SK-N-SH (cell line): ENCODE results near the gene IGFBPL1. TPM values are rescaled to one million over a fixed set of nuclear protein-coding genes. Genes with fewer than 3 reads are reported as not detected.

Experiments
- CTCF ChIA-PET: fragments of 300-600, 350-600 bp; formaldehyde crosslinking; extraction: SDS; loops from one replicate; lab custom pipeline; 2021; lab: Yijun Ruan, JAX
- POLR2A ChIA-PET: fragments of 350-600 bp; sonication (Branson Sonifier 250); formaldehyde crosslinking; extraction: SDS; loops from one replicate; lab custom pipeline; 2020; ENCODE audit warnings: antibody characterized with exemption, inconsistent platforms; lab: Yijun Ruan, JAX
- DNase-seq: peaks from one replicate; pipeline ENCODE4 v3.0.0; 2012
- H2AFZ ChIP-seq: fragments of 200-600 bp; sonication (generic); 2 replicates; pipeline ENCODE4 v1.8.1; 2016; ENCODE audit warnings: antibody characterized with exemption, mild to moderate bottlenecking, low read depth
- H3F3A ChIP-seq: fragments of 200-600 bp; sonication (generic); replicated peaks from 2 replicates; pipeline ENCODE3; 2016; ENCODE audit warnings: antibody characterized with exemption, mild to moderate bottlenecking; ENCODE audit not compliant: insufficient read depth
- H3K27ac ChIP-seq, 2 experiments: fragments of 200-500 bp in 1 of 2; fragments of 200-600 bp in 1 of 2; sonication (Bioruptor generic) in 1 of 2; sonication (generic), shearing (Covaris generic) in 1 of 2; 2 replicates each; pipeline versions ENCODE4 v1.5.1 to v1.6.1; 2014 to 2016; ENCODE audit warnings: low read depth in 2 of 2, inconsistent platforms in 1 of 2, low read length in 1 of 2, mild to moderate bottlenecking in 1 of 2, mixed read lengths in 1 of 2
- H3K27me3 ChIP-seq: fragments of 200-600 bp; sonication (generic), shearing (Covaris generic); 2 replicates; pipeline ENCODE4 v1.6.1; 2016; ENCODE audit warnings: mixed run types; ENCODE audit not compliant: insufficient read depth
- H3K36me3 ChIP-seq, 2 experiments: fragments of 200-500 bp in 1 of 2; fragments of 200-600 bp in 1 of 2; sonication (Bioruptor generic) in 1 of 2; sonication (generic) in 1 of 2; replicated peaks in 1 of 2; 2 replicates each; pipeline versions ENCODE3 to v1.5.1; 2014 to 2016; ENCODE audit warnings: low read length in 1 of 2, mild to moderate bottlenecking in 1 of 2; ENCODE audit not compliant: insufficient read depth in 2 of 2, control insufficient read depth in 1 of 2
- H3K4me1 ChIP-seq, 2 experiments: fragments of 200-500 bp in 1 of 2; fragments of 200-600 bp in 1 of 2; sonication (Bioruptor generic) in 1 of 2; sonication (generic), shearing (Covaris generic) in 1 of 2; 2 replicates each; pipeline versions ENCODE4 v1.5.1 to v1.6.1; 2014 to 2016; ENCODE audit warnings: low read depth in 1 of 2, low read length in 1 of 2, mixed run types in 1 of 2; ENCODE audit not compliant: insufficient read depth in 2 of 2, control insufficient read depth in 1 of 2
- H3K4me2 ChIP-seq: fragments of 200-600 bp; sonication (generic), shearing (Covaris generic); 2 replicates; pipeline ENCODE4 v1.6.1; 2017; ENCODE audit warnings: mixed run types
- H3K4me3 ChIP-seq, 2 experiments: fragments of 200-500 bp in 1 of 2; fragments of 200-600 bp in 1 of 2; sonication (Bioruptor generic) in 1 of 2; sonication (generic), shearing (Covaris generic) in 1 of 2; 2 replicates each; pipeline versions ENCODE4 v1.5.1 to v1.8.1; 2014 to 2016; ENCODE audit warnings: low read depth in 2 of 2, inconsistent platforms in 1 of 2, low read length in 1 of 2, mild to moderate bottlenecking in 1 of 2, mixed read lengths in 1 of 2, moderate library complexity in 1 of 2
- H3K79me2 ChIP-seq: fragments of 200-600 bp; sonication (generic); 2 replicates; pipeline ENCODE4 v1.8.1; 2017; ENCODE audit warnings: mild to moderate bottlenecking; ENCODE audit not compliant: insufficient read depth
- H3K9ac ChIP-seq: fragments of 200-600 bp; sonication (generic); 2 replicates; pipeline ENCODE4 v1.6.1; 2017; ENCODE audit warnings: mixed run types
- H3K9me2 ChIP-seq: fragments of 200-600 bp; sonication (generic); 2 replicates; pipeline ENCODE4 v1.6.1; 2017; ENCODE audit warnings: mixed run types
- H3K9me3 ChIP-seq: fragments of 200-600 bp; sonication (generic); 2 replicates; pipeline ENCODE4 v1.6.1; 2017; ENCODE audit warnings: mixed run types, mild to moderate bottlenecking, moderate library complexity
- H4K20me1 ChIP-seq: fragments of 200-600 bp; sonication (generic); 2 replicates; pipeline ENCODE4 v1.6.1; 2017; ENCODE audit warnings: mild to moderate bottlenecking, mixed run types; ENCODE audit not compliant: insufficient read depth
- CHD2 ChIP-seq: fragments of 150-350 bp; IDR thresholded peaks from 2 replicates; pipeline ENCODE4 v1.6.1; 2018; ENCODE audit warnings: low read length; ENCODE audit not compliant: partially characterized antibody
- EP300 ChIP-seq, 2 experiments: IDR thresholded peaks; 2 replicates each; pipeline versions ENCODE4 v1.4.0 to v1.6.1; 2012; ENCODE audit warnings: borderline replicate concordance in 1 of 2, low read depth in 1 of 2, low read length in 1 of 2
- FOXJ3 ChIP-seq: sonication (generic); formaldehyde crosslinking; IDR thresholded peaks from 2 replicates; pipeline ENCODE4 v1.5.1; 2020; ENCODE audit warnings: mild to moderate bottlenecking, missing genetic modification reagents
- FOXM1 ChIP-seq: IDR thresholded peaks from 2 replicates; pipeline ENCODE4 v1.4.0; 2012; ENCODE audit warnings: low read depth, mild to moderate bottlenecking
- GABPA ChIP-seq: IDR thresholded peaks from 2 replicates; pipeline ENCODE4 v1.4.0; 2012; ENCODE audit warnings: low read depth, mild to moderate bottlenecking
- GATA2 ChIP-seq: sonication (generic); formaldehyde crosslinking; IDR thresholded peaks from 2 replicates; pipeline ENCODE4 v1.5.0; 2020; ENCODE audit warnings: mild to moderate bottlenecking, missing genetic modification reagents
- JUND ChIP-seq: IDR thresholded peaks from 2 replicates; pipeline ENCODE4 v1.4.0; 2012
- MXI1 ChIP-seq: IDR thresholded peaks from 2 replicates; pipeline ENCODE4 v1.6.1; 2012; ENCODE audit warnings: mild to moderate bottlenecking, low read depth, low read length, improper control_type of control experiment
- NFIC ChIP-seq: IDR thresholded peaks from 2 replicates; pipeline ENCODE4 v1.4.0; 2012; ENCODE audit warnings: borderline replicate concordance
- POLR2AphosphoS5 ChIP-seq: IDR thresholded peaks from 2 replicates; pipeline ENCODE4 v1.6.1; 2012; ENCODE audit warnings: low read depth, low read length
- RAD21 ChIP-seq: IDR thresholded peaks from 2 replicates; pipeline ENCODE4 v1.6.1; 2012; ENCODE audit warnings: mild to moderate bottlenecking, low read length
- RCOR1 ChIP-seq: fragments of 150-350 bp; IDR thresholded peaks from 2 replicates; pipeline ENCODE4 v1.6.1; 2017; ENCODE audit warnings: antibody characterized with exemption, low read length
- RFX5 ChIP-seq: IDR thresholded peaks from 2 replicates; pipeline ENCODE4 v1.6.1; 2012; ENCODE audit warnings: mild to moderate bottlenecking, improper control_type of control experiment, low read length
- SMC3 ChIP-seq: IDR thresholded peaks from 2 replicates; pipeline ENCODE4 v1.6.1; 2012; ENCODE audit warnings: low read depth, low read length, improper control_type of control experiment
- TCF12 ChIP-seq: IDR thresholded peaks from 2 replicates; pipeline ENCODE4 v1.4.0; 2012
- WGBS: methylation state at CpG from one replicate; pipeline ENCODE4 v1.1.6; 2017; ENCODE audit warnings: low lambda C conversion rate; 5-methylcytosine and 5-hydroxymethylcytosine counted together
- polyA plus RNA-seq, 3 experiments: library from polyadenylated mRNA; depleted of rRNA; stranded (reverse); fragments of >200 nt; gene quantifications; 2 replicates each; pipeline ENCODE4 v1.2.3, GENCODE V29; 2012
- TF ChIP-seq, protein P1 (sequence below): IDR thresholded peaks from 2 replicates; pipeline ENCODE4 v1.4.0; 2012; ENCODE audit warnings: low read depth, borderline replicate concordance
- TF ChIP-seq, protein P2 (sequence below): fragments of 150-350 bp; IDR thresholded peaks from 2 replicates; pipeline ENCODE4 v1.6.1; 2016; ENCODE audit warnings: mild to moderate bottlenecking, low read depth, low read length
- TF ChIP-seq, protein P3 (sequence below): fragments of 150-350 bp; IDR thresholded peaks from 2 replicates; pipeline ENCODE4 v1.6.1; 2017; ENCODE audit warnings: antibody characterized with exemption, low read length, low read depth, borderline replicate concordance
- TF ChIP-seq, protein P4 (sequence below): IDR thresholded peaks from 2 replicates; pipeline ENCODE4; 2012
- TF ChIP-seq, protein P5 (sequence below): IDR thresholded peaks from 2 replicates; pipeline ENCODE4 v1.6.1; 2012; ENCODE audit warnings: mild to moderate bottlenecking, low read depth, low read length, moderate library complexity

IGFBPL1 gene
- polyA plus RNA-seq, 1 of the 3 experiments (the other 2 are of a cell fraction): 0.41 TPM

DNA sequence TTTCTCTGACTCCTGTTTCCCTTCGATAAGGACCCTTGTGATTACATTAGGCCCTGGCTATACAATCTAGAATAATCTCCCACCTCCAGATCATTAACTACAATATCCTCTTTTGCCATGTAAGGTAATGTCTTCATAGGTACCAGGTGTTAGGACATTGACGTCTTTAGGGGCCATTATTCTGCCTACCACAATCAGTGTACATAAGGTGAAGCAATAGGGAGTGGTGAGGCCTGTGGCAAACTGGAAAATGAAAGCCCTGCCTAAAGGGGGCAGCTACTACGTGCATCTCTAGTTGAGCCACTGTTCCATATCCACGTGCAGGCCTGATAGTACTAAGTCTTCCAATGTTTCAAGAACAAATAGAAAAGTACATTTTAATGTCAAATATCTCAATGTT is 36.5 kb downstream of the IGFBPL1 start:
- no peaks in the 10 kb centered on the region for H3F3A ChIP-seq
- TF ChIP-seq RFX5: no peak
- no peak for TF ChIP-seq POLR2AphosphoS5
- no peak for TF ChIP-seq JUND
- TF ChIP-seq, protein P1, sequence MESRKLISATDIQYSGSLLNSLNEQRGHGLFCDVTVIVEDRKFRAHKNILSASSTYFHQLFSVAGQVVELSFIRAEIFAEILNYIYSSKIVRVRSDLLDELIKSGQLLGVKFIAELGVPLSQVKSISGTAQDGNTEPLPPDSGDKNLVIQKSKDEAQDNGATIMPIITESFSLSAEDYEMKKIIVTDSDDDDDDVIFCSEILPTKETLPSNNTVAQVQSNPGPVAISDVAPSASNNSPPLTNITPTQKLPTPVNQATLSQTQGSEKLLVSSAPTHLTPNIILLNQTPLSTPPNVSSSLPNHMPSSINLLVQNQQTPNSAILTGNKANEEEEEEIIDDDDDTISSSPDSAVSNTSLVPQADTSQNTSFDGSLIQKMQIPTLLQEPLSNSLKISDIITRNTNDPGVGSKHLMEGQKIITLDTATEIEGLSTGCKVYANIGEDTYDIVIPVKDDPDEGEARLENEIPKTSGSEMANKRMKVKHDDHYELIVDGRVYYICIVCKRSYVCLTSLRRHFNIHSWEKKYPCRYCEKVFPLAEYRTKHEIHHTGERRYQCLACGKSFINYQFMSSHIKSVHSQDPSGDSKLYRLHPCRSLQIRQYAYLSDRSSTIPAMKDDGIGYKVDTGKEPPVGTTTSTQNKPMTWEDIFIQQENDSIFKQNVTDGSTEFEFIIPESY: no peak
- TF ChIP-seq, protein P2, sequence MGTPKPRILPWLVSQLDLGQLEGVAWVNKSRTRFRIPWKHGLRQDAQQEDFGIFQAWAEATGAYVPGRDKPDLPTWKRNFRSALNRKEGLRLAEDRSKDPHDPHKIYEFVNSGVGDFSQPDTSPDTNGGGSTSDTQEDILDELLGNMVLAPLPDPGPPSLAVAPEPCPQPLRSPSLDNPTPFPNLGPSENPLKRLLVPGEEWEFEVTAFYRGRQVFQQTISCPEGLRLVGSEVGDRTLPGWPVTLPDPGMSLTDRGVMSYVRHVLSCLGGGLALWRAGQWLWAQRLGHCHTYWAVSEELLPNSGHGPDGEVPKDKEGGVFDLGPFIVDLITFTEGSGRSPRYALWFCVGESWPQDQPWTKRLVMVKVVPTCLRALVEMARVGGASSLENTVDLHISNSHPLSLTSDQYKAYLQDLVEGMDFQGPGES: no peak
- TF ChIP-seq, protein P3, sequence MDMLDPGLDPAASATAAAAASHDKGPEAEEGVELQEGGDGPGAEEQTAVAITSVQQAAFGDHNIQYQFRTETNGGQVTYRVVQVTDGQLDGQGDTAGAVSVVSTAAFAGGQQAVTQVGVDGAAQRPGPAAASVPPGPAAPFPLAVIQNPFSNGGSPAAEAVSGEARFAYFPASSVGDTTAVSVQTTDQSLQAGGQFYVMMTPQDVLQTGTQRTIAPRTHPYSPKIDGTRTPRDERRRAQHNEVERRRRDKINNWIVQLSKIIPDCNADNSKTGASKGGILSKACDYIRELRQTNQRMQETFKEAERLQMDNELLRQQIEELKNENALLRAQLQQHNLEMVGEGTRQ: no peak
- TF ChIP-seq TCF12: no peak
- TF ChIP-seq RCOR1: no peak
- no peak for TF ChIP-seq CHD2
- no peak for TF ChIP-seq FOXM1
- TF ChIP-seq, protein P4, sequence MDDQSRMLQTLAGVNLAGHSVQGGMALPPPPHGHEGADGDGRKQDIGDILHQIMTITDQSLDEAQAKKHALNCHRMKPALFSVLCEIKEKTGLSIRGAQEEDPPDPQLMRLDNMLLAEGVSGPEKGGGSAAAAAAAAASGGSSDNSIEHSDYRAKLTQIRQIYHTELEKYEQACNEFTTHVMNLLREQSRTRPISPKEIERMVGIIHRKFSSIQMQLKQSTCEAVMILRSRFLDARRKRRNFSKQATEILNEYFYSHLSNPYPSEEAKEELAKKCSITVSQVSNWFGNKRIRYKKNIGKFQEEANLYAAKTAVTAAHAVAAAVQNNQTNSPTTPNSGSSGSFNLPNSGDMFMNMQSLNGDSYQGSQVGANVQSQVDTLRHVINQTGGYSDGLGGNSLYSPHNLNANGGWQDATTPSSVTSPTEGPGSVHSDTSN: no peak
- no peak for TF ChIP-seq NFIC
- TF ChIP-seq, protein P5, sequence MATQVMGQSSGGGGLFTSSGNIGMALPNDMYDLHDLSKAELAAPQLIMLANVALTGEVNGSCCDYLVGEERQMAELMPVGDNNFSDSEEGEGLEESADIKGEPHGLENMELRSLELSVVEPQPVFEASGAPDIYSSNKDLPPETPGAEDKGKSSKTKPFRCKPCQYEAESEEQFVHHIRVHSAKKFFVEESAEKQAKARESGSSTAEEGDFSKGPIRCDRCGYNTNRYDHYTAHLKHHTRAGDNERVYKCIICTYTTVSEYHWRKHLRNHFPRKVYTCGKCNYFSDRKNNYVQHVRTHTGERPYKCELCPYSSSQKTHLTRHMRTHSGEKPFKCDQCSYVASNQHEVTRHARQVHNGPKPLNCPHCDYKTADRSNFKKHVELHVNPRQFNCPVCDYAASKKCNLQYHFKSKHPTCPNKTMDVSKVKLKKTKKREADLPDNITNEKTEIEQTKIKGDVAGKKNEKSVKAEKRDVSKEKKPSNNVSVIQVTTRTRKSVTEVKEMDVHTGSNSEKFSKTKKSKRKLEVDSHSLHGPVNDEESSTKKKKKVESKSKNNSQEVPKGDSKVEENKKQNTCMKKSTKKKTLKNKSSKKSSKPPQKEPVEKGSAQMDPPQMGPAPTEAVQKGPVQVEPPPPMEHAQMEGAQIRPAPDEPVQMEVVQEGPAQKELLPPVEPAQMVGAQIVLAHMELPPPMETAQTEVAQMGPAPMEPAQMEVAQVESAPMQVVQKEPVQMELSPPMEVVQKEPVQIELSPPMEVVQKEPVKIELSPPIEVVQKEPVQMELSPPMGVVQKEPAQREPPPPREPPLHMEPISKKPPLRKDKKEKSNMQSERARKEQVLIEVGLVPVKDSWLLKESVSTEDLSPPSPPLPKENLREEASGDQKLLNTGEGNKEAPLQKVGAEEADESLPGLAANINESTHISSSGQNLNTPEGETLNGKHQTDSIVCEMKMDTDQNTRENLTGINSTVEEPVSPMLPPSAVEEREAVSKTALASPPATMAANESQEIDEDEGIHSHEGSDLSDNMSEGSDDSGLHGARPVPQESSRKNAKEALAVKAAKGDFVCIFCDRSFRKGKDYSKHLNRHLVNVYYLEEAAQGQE: no peak
- no peak for TF ChIP-seq RAD21
- no peak for TF ChIP-seq SMC3
- no peak for TF ChIP-seq GATA2 (CRISPR knock-in tag)
- no peak for TF ChIP-seq GABPA
- no peak for TF ChIP-seq FOXJ3 (CRISPR knock-in tag)
- TF ChIP-seq MXI1: no peak
- no peak for TF ChIP-seq EP300 (IDR thresholded peaks at IDR 0.05; ENCODE audit: borderline replicate concordance in 1 of 2, low read depth in 1 of 2, low read length in 1 of 2)
- H3K4me2 ChIP-seq: no peak overlapping the region
- H3K27ac ChIP-seq: no peak overlapping the region
- 54% methylated on average over 4 of the region's 4 CpGs for WGBS
- H3K4me3 ChIP-seq: no peak overlapping the region
- H3K9me2 ChIP-seq: no peaks in the 10 kb centered on the region
- POLR2A ChIA-PET: no interaction called here
- no peaks in the 10 kb centered on the region for H3K27me3 ChIP-seq
- DNase-seq: no peak
- H3K79me2 ChIP-seq: peaks cover 1% of the 10 kb centered on the region; the same call in 1 of the 2 replicates
- peaks cover 0 to 3% of the 10 kb centered on the region in 2 experiments; a peak in 2 of 4 replicates for H3K4me1 ChIP-seq
- H3K9ac ChIP-seq: no peak overlapping the region
- no peaks in the 10 kb centered on the region for H3K36me3 ChIP-seq
- CTCF ChIA-PET: interaction anchor here (1.2 to 1.7 kb wide), 2 partner anchors 13 to 474 kb away, joined by 3 to 7 read pairs; no protein-coding TSS in a partner anchor
- H3K9me3 ChIP-seq: no peaks in the 10 kb centered on the region
- H4K20me1 ChIP-seq: no peaks in the 10 kb centered on the region
- H2AFZ ChIP-seq: no peak overlapping the region
